Breast epithelium (tissue), 3 donors: ENCODE data around the gene STEAP1B.
"Not testable (repeated sequence)": the region's sequence is repeated elsewhere in the genome, so short reads cannot be mapped to it uniquely, and the experiment has no call there.

Source experiments
- POLR2A ChIP-seq: fragments of 450-650 bp; IDR thresholded peaks from one replicate; pipeline ENCODE4 v1.6.1; 2016; ENCODE audit warnings: antibody characterized with exemption, mild to moderate bottlenecking, moderate library complexity
- POLR2AphosphoS5 ChIP-seq, 3 donors: sonication (generic); formaldehyde crosslinking; IDR thresholded peaks; one replicate each; pipeline ENCODE4 v1.6.1; 2017; ENCODE audit warnings: antibody characterized with exemption in 3 of 3
- TF ChIP-seq, protein P1 (sequence below), 3 donors: fragments of 450-650 bp; IDR thresholded peaks; one replicate each; pipeline ENCODE4 v1.5.1; 2016 to 2017; ENCODE audit warnings: antibody characterized with exemption in 3 of 3, mild to moderate bottlenecking in 3 of 3, moderate library complexity in 3 of 3

- TF ChIP-seq, protein P1, sequence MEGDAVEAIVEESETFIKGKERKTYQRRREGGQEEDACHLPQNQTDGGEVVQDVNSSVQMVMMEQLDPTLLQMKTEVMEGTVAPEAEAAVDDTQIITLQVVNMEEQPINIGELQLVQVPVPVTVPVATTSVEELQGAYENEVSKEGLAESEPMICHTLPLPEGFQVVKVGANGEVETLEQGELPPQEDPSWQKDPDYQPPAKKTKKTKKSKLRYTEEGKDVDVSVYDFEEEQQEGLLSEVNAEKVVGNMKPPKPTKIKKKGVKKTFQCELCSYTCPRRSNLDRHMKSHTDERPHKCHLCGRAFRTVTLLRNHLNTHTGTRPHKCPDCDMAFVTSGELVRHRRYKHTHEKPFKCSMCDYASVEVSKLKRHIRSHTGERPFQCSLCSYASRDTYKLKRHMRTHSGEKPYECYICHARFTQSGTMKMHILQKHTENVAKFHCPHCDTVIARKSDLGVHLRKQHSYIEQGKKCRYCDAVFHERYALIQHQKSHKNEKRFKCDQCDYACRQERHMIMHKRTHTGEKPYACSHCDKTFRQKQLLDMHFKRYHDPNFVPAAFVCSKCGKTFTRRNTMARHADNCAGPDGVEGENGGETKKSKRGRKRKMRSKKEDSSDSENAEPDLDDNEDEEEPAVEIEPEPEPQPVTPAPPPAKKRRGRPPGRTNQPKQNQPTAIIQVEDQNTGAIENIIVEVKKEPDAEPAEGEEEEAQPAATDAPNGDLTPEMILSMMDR (IDR thresholded peaks at IDR 0.05) = not testable (repeated sequence)
- not testable (repeated sequence) for TF ChIP-seq POLR2AphosphoS5 (IDR thresholded peaks at IDR 0.05); POLR2A
Observed at GRCh38 chr7:22523478-22524352, 23.7 kb upstream of the STEAP1B start.
